ENCODE measurements around the gene HEATR5B.

HEATR5B gene

DNA sequence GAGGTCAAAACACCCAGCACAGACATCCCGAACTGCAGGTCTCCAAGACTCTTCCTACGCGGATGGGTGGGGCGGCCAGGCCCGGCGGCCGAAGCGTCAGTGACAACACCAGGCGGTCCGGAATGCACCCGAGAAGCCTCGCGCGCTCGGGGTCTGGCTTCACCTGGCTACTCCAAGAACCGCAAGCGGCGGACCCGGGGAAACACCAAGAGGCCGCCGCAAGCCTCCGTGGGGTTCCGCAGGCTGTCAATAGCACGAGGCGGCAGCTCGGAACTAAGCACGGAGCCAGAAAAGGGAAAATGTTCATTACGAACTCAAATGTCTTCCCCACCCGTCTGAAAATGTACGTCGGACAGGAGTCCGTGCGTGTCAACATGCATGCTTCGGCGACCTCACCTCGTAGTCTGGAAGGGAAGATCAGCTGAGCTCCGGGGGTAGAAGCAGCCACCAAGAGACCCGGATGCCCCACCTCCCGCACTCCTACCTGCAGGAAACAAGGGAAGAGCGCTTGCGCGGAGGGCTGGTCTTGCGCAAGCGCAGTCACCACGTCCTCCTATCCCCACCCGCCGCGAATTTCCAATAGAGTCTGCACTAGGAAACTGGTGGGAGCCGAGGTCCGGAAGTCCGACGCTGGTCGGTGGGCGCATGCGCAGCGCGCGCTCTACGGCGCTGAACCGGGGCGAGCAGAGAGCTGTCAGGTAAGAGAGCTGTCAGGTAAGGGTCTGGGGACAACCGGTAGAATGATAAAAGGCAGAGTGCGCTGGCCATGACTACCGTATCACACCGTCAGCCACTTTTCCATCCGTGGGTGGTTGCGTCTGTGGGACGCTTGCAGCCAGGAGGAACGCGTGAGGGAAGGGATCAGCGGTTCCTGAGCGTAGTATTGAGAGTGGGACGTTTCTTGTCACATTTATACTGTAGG is at the start of gene HEATR5B, which contains the start of gene GPATCH11:
HEATR5B (minus strand) TSS at position 500 of the 922 bp plus-strand sequence. CDS start 958 bp downstream, outside the sequence.
GPATCH11 (plus strand) TSS at position 646 of the 922 bp plus-strand sequence. CDS start 3,864 bp downstream, outside the sequence.
- peak; percentile 99 for DNase-seq

DNA sequence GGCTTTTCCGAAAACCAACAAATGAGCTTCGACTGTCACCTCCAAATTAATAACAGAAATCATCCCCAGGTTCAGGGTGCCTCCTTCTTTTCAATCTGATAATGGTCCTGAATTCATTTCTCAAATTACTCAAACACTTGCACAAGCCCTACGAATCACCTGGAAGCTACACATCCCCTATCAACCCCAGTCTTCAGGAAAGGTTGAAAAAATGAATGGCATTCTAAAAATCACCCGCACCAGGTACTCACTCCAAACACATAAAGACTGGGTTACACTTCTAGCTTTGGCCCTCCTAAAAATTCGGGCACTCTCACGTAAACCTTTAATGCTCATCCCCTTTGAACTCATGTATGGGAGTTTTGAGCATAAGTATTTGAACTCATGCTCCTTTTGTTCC is 48.7 kb upstream of the HEATR5B start:
- DNase-seq: no peak

DNA sequence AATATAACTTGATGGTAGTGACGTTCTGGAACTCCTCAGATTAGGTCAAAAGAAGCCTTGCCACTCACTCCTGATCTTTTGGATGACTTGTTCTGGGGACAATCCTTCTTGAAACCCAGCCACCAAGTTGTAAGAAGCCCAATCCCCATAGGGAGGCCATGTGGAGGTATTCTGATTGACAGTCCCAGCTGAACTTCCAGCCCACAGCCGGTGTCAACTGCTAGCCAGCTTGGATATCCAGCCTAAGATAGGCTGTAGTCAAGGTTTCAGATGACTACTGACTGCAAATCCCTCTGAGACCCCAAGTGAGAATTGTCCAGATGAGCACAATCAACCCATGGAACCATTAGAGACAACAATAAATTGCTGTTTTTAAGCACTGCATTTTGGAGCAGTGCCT is 41.2 kb upstream of the HEATR5B start:
- peak; percentile 13 for DNase-seq

DNA sequence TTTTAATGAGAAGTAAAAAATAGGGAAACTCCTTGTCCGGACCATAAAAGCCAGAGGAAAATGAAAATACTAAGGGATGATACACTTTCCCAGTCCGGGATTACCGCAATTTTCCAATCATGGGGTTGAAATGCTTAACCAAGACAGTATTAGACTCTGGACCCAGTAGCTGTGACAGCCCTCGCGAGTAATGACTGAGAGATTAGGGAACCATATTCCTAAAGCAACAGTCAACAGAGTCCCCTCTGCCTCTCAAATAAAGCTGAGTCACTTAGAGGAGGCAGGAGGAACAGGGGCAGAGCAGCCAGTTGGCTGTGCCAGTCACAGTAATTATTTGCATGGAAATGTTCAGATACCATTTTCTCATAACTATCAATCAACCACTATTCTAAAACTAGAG is 35.0 kb upstream of the HEATR5B start:
- DNase-seq: no peak

DNA sequence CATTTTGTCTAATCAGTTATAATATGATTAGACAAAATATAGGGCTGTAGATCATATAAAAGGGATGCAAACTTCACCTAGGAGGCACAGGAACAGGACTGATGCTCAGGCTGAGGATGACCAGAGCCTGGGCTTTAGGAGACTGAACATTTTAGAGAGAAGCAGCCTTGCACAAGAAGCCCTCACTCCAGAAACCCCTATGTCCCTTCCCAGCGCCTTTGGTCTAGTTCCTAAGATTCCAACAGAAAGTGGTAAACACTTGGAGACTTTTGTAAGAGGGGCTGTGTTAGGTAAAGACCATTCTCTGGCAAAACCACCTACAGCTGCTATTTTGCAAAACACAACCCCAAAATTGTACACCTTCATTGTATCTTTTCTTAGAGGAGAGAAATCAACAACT is 33.4 kb upstream of the HEATR5B start:
- no peak for DNase-seq

DNA sequence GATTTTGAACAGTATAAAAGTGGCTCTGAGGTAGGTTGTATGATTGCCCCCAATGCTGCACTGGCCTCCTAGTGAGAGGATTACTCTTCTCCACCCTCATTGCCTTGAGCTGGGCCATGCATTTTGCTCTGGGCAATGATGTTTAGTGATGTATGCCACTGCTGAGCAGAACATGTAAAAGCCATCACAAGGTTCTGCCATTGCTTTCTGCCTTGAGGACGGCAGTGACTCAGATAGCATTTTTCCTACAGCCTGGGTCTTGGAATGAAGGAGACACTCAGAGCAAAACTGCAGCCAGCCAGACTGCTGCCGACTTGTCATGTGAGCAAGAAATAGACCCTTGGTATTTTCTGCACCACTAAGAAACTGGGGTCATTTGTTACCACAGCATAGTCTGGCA is 27.8 kb upstream of the HEATR5B start:
- no peak for DNase-seq

DNA sequence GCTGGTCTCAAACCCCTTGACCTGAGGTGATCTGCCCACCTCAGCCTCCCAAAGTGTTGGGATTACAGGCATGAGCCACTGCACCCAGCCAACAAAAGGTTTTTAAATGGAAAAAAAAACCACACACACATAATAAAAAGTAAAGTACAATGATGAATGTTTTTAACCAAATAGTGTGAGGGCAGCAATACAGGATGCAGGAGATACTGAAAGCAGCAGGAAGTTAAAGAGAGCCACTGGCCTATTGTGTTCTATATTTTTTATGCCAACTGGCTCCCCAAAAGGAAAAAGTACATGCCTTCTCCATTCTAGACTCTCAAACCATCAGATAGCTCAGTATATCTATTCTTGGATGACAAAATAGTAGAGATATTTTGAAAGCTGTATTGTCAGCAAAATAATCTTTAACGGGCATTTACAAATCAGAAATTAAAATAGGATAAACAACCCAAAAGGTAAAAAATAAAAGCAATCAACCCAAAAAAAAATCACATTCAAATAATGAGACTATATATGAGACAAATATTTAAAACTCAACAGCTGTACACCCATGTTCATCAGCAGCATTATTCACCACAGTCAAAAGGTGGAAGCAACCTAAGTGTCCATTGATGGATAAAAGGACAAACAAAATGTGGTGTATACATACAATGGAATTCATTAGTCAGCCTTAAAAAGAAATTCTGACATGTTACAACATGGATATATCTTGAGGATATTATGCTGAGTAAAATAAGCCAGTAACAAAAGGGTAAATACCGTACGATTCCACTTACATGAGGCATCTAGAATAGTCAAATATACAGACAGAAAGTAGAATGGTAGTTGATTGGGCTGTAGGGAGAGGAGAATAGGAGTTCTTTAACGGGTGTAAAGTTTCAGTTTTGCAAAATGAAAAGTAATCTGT is 26.4 kb upstream of the HEATR5B start:
- no peak for DNase-seq

DNA sequence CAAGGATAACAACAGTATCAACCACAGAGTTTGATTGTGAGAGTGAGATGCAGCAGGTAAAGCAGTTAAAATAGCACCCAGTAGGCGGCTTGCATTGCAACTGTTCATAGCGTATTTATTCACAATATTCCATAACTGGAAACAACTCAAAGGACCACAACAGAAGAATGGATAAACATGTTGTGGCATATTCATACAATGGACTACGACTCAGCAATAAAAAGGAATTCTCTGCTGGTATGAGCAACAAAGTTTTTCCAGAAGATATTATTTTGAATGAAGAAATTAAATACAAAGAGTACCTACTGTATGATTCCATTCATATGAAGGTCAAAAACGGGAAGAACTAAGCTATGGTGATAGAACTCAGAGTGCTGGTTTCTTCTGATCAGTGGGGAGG is 25.4 kb upstream of the HEATR5B start:
- DNase-seq: no peak

DNA sequence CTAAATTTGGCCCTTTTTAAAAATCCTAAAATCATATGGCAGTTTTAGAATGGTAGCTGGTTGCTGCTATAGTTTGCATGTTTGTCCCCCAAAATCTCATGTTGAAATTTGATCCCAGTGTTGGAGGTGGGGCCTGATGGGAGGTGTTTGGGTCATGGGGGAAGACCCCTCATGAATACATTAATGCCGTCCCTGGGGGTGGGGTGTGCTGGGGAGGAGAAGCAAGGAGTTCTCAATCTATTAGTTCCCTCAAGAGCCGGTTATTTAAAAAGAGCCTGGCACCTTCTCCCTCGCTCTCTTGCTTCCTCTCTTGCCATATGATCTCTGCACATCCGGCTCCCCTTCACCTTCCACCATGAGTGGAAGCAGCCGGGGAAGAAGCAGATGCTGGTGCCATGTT is 21.0 kb upstream of the HEATR5B start:
- no peak for DNase-seq

DNA sequence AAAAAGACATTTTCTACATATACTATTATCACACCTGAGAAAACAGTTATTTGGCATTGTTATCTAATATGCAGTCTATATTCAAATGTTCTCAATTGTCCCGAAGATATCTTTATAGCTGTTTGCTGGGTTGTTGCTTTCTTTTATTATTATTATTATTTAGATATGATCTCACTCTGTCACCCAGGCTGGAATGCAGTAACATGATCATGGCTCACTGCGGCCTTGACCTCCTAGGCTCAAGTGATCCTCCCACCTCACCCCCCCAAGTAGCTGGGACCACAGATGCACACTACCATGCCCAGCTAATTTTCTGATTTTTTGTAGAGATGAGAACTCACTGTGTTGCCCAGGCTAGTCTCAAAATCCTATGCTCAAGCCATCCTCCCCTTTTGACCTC is 20.0 kb upstream of the HEATR5B start:
- DNase-seq: no peak

DNA sequence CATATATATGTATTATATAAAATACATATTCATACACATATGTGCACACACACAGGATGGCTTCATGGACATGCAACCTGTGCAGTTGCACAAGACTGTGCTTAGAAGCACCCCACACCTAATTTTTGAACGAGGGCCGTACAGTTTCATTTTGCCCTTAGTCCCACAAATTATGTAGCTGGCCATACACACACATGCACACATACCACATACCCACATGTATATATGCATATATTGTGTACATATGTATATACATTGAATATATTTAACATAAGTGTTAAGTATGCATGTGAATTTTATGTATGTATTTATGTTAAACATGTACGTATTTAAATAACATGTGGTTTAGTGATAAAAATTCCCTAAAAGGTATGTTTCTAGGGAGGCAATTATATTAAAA is 18.4 kb upstream of the HEATR5B start:
- no peak for DNase-seq

DNA sequence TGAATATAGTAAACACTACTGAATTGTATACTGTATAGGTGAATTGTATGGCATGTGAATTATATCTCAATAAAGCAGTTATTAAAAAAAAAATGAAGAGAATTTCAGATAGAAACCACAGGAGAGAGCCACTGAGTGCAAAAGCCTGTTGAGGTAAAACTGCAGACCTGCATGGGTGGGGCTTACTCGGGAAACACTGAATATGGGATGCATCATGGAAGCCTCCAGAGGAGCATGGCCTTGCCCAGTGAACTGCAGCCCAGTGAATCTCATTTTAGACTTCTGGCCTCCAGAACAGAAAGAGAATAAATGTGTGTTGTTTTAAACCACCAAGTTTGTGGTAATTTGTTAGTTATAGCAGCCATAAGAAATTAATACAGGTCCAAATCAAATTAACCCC is 15.9 kb upstream of the HEATR5B start:
- DNase-seq: no peak

DNA sequence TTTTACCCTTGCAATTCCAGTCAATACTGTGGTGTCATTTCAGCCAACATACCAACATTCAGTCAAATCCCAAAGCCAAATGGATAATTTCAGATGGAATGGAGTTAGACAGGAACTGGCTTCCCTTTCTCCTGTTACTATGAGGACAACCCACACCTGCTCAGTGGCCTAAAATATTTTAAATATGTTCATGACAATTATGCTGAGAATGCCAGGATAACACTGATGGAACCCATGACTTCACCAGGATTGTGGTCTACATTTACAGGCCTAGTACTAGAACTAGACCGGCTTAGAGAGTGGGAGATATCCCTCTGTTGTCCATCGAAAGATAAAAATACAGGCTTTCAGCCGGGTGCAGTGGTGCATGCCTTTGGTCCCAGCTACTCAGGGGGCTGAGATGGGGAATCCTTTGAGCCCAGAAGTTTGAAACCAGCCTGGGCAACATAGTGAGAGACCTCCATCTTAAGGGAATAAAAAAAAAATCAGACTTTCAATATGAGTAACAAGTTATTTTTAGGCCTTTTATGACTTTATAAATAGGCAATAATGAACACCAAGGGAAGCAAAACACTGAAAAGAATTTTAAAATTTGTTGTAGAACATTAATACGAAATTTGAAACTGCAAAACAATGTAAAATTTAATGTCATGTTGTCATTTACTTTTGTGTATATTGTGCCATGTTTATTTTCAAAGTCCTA is 14.4 kb upstream of the HEATR5B start:
- DNase-seq: no peak

DNA sequence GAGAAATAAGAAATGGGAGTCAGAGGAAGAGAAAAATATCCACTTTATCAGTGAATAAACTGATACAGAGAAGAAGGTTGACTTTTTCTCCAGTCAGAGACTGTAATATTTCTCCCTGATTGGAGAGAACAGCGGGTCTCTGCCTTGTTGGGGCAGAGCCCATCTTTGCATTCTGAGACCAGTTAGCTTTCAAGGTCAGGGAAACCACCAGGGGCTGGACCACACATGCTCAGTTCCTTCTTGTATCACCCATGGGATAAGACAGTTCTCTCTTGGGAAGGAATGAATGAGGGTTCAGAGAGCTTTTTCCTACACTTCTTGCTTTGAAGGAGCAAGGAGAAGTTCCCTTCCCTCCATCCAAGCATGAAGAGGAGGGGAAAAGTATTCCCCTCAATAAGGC is 12.4 kb upstream of the HEATR5B start:
- DNase-seq: no peak

DNA sequence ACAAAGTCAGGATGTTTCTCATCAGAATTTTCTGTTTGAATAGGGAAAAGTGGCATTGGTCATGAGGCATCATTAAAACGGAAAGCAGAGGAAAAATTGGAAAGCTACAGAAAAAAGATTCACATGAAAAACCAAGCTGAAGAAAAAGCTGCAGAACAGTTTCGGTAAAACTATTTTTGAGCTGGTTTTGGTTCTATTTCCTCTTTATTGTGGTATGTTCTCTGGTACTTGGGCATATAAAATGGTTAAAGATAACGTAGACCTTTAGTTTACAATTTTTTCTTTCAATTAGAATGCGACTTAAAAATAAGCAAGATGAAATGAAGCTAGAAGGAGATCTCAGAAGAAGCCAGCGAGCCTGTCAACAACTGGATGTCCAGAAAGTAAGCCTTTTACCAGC is 7.7 kb upstream of the HEATR5B start:
- no peak for DNase-seq

DNA sequence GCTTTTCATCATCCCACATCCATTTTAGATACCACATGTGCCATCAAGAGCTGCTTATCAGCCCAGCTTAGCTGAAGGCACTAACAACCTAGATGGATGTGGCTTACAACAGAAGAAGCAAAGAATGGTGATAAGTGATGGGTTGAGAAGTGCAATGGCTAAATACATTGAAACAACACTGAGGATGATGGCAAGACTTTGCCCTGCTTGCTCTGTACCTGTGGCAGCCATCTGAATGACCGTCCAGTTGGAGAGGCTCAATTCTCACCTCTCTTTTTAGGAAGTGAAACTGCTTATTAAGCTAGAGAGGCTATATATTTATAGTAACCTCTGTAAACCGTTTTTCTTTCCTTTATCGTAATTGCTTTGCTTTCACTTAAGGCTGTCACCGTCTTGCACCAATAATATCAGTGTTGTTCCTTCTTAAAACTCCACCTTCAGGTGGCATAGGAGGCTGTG is 5.9 kb upstream of the HEATR5B start:
- no peak for DNase-seq

DNA sequence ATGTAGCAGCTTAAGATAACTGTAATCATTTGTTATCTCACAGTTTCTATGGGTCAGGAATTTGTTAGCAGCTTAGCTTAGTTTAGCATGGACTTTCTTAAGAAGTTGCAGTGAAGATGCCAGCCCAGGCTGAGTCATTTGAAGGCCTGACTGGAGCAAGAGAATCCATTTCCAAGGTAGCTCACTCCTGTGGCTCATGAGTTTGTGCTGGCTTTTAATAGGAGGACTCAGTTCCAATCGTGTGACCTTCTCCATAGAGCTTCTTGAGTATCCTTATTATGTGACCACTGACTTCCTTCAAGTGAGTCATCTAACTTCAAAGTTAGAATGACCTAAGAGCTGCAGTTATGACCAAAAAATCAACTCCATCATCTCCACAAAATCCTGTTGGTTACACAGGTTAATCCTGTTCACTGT is 1.6 kb upstream of the HEATR5B start:
- no peak for DNase-seq

DNA sequence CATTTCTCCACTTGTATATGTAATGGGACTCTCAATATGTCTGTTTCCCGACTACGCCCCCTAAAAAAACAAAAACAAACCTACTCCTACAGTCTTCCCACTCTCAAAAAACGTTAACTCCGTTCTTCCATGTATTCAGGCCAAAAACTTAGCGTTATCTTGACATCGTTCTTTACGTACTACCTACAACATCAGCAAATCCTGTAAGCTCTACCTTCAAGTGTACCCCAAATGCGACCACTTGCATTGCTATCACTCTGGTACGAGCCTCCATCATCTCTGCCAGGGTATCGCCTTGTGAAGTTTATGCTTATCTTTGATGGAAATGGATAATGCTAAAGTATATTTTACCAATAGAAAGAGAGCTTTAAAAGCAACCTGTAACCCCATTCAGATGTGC is 625 bp upstream of the HEATR5B start:
- DNase-seq: no peak

DNA sequence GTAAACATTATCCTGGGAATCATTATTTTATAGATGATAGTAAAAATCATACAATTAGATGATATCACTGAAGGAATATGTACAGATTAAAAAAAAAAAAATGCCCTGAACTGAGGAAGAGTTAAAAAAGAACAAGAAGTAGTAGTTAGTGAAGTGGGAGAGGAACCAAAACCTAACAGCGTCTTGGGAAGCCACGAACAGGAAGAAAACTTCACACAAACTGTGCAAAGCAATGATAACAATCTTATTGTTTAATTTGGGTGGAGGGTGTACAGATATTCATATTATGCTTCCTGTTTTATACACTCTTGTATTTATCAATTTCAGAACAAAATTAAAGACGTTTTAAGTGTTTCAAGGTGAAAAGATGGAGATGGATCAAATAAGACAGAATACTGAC is 3.5 kb downstream of the HEATR5B start:
- no peak for DNase-seq

DNA sequence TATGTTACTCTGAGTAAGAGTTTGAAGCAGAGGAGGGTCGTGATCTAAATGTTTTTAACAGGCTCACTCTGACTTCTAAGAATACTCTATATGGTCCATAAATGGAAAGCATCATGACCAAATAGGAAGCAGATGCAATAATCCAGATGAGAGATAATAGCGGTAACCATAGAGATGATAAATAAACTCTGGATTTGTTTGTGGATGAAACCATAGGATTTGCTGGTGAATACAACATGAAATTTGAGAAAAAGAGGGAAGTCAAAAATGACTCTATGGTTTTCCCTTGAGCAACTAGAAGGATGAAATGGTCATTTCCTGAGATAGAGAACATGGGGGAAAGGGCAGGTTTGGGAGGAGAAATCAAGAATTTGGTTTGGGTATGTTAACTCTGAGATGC is 3.9 kb downstream of the HEATR5B start:
- no peak for DNase-seq

DNA sequence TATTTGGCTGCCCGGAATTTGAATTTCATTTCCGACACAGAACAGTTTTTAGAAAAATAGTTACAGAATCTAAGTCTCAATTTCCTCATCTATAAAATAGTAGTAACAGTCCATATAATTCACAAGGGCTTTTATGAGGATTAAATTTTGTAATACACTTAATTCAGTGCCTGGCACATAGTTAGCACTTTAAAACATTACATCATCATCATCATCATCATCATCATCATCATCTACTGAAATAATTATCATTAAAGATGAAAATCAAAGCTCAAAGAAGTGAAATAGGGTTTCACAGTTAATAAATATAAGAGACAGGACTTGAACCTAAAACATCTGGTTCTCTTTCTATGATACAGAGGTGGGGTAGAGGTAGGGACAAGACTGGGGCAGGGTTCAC is 13.2 kb downstream of the HEATR5B start:
- no peak for DNase-seq

DNA sequence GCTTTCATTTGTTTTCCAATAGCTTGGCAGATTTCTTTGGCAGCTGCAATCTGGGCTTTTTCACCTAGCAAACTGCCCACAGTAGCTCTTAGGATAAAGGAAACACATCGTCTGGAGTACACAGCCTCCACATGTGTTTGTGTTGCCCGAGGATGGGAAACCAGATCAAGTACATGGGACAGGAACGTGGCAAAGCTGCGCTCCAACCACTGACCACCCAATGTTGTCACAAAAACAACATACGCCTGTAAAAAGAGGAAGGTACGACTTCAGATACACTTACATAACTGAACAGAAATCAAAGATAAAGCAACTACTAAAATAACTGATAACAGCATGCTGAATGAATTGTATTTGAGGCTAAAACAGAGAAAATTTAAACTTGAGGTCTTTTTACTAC is 15.5 kb downstream of the HEATR5B start:
- DNase-seq: no peak

DNA sequence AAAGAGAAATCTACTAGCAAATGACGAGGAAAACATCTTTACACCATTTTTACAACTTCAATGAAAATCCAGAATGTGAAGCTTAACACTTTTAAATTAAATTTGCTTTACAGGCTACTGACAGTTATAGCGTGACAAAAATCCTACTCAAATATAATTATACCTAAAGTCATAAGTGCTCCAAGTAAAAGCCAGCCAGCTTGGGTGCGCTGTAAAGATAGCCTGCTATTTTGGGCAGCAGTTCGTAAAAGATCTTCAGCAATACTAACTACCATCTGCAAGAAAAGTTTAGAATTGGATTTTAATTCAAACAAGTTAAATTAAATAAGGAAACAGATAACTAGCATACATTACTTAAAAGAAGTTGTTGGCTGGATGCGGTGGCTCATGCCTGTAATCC is 22.4 kb downstream of the HEATR5B start:
- DNase-seq: no peak

Data from eye (tissue), 1 donor.